Renal cortex interstitium (tissue), 11 donors: ENCODE results near the gene IRX5. TPM values are rescaled to one million over a fixed set of nuclear protein-coding genes. Genes with fewer than 3 reads are reported as not detected.

ENCODE experiments used
- DNase-seq, 11 donors: peaks; one replicate each; pipeline ENCODE4 v3.0.0-alpha.2; 2013; ENCODE audit warnings: low read depth in 9 of 11, low spot score in 4 of 11; ENCODE audit errors: extremely low read depth in 1 of 11
- polyA plus RNA-seq, 3 donors: library from polyadenylated mRNA; unstranded; fragments of 120-200 nt; gene quantifications; one replicate each; pipeline ENCODE4 v1.2.1, GENCODE V29; 2013; ENCODE audit not compliant: insufficient read length in 3 of 3

Gene IRX5
- polyA plus RNA-seq, 3 donors = 6.0 to 12.3 (median 6.8) TPM

DNA sequence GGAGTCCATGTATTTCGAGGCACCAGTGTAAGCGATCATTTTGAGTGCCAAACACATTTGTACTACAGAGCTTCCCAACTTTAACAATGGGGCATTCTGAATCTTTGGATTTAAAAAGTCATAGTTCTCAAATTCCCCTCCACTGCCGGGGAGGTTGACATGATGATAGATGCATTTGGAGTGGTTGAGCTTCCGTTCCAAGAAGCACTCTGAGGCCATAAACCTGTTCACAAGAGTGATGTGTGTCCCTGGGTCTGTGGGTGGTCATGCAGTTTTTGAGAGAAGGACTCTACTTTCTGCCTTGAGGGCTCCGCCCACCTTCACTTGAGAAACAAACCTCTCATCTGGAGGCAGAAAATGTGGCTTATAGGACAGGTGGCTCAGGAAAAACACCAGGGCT, 43.7 kb downstream of the IRX5 start:
- DNase-seq = peak in 10 of 11 donors; percentile 13 to 67 (median 46)

DNA sequence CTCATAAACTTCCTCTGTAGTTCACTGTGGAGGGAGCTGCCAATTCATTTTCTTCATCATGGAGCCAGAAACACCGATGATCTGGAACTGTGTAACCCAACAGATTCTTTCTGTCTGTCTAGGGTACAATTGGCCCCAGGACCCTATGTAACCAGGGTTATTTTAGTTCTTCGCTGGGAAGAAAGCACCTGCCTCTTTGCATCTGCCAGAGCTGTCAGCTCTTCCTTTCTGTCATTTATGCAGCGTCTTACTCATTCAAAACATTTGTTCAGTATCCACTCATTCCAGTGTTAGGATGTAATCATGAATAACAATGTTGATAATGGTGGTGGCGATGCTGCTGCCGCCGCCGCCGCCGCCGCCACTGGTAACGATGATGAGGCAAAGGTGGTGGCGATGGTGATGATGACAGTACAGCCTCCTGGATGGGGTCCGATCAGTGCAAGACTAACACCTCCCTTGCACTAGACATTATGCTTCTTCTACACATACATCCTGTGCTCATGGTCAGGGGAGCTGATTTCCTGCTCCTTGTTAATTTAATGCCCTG, 46.1 kb downstream of the IRX5 start:
- DNase-seq = no peak

DNA sequence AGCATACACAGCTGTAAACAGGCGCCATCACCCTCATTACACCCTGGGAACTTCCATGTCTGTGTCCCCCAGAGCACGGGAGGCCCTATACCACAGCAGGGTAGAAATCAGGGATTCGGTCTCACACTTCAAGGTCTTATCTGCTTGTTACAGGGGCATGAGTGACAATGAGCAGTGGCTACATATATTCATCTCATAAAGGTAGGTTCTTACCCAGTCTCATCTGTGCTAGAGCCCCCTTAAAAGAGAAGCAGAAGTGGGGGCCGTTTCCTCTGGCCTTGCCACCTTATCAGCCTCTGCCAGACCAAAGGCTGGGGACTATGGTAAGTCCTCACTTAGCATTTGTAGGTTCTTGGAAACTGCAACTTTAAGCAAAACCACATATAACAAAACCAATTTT, 46.5 kb downstream of the IRX5 start:
- no peak for DNase-seq

DNA sequence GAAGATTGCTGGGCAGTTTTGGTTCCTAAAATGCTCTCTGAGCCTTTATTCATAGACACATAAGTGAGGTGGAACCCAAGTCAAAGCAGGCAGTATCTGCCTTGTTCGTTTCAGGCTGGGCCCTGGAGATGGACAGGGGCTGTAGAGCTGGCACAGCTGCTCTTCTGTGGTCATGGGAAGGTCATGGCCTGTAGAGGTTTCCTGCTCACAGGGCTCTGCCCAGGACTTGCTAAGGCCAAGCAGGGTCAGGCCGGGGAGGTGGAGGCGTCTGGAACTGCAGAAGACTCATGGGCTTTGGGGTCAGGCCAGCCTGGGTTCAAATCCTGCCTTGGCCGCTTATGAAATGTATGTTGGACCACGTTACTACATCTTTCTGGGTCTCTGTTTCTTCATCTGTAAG, 50.2 kb downstream of the IRX5 start:
- DNase-seq = no peak
